Erythroblast (primary cell): ENCODE results near the gene CACNA1D.

Source experiments
- GATA1 ChIP-seq: IDR thresholded peaks from 2 replicates; pipeline ENCODE4 v1.6.1; 2011; ENCODE audit warnings: low read depth, mild to moderate bottlenecking, control low read depth, low read length, moderate library complexity
- POLR2A ChIP-seq: IDR thresholded peaks from 2 replicates; pipeline ENCODE4 v1.6.1; 2011; ENCODE audit warnings: mild to moderate bottlenecking, low read length

GRCh38 chr3:53716998-53717397, 222.6 kb downstream of the CACNA1D start:
- no peak for TF ChIP-seq POLR2A
- no peak for TF ChIP-seq GATA1
